Activated gamma-delta T cell treated with Interleukin-2 at 50 U/mL for 16 hours (primary cell): ENCODE data around the gene ATP6V1D.
"Not testable (repeated sequence)": the region's sequence is repeated elsewhere in the genome, so short reads cannot be mapped to it uniquely, and the experiment has no call there.

Experiments used
- DNase-seq: peaks from one replicate; pipeline ENCODE4 v3.0.0-alpha.2; 2020

The ATP6V1D gene

GRCh38 chr14:67365476-67365875 is 5.9 kb upstream of the ATP6V1D start:
- DNase-seq, result no peak

DNA sequence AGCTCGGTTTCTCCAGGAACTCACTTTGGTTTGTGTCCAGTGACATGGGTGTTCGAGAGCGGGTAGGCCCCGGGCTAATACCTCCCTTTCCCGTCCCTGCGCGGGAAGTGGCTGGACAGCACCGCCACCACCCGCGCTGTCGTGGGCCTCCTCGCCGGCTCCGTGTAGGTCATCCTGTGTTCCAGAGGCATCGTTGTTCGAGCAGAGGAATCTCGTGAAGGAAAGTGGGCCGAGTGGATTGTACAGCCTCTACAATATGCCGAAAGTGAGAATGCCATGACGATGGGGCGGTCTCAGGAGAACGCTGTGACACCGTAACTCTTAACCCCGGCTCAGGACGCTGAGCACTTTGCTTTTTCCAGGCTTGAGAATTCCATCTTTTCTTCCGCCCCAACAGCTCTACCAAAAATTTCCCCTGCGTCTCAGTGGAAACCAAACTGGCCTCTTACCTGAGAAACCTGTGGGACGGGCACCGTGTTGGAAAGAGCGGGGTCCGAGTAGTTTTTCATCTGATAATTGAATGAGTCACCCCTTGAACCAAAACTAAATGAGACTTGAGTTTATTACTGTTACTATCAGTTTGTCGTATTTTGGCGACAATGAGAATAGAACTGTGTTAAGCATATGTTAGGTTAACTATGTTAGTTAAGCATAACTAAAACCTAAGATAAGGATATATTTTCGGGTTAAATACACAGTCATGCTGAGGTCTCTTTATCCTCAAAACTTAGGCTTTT is 1.0 kb upstream of the ATP6V1D start:
- DNase-seq, result no peak

GRCh38 chr14:67358924-67359774 is 455 bp downstream of the ATP6V1D start:
- DNase-seq, result no peak

GRCh38 chr14:67357969-67358354 is 1.6 kb downstream of the ATP6V1D start:
- no peak for DNase-seq

GRCh38 chr14:67357186-67357968 is 2.2 kb downstream of the ATP6V1D start:
- DNase-seq, result no peak

DNA sequence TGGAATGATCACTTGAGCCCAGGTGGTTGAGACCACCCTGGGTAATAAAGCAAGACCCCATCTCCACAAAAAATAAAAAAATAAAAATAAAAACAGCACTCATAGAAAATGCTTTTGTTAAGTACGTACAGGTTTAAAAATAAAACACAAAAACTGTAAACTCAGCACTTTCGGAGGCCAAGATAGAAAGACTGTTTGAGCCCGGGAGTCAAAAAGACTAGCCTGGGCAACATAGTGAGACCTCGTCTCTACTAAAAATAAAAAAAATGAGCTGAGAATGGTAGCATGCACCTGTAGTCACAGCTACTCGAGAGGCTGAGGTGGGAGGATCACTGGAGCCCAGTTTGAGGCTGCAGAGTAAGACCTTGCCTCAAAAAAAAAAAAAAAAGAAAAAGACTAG is 7.5 kb downstream of the ATP6V1D start:
- no peak for DNase-seq

- no peak for DNase-seq
These were observed 14.0 kb downstream of the ATP6V1D start for GRCh38 chr14:67345583-67345982.

DNA sequence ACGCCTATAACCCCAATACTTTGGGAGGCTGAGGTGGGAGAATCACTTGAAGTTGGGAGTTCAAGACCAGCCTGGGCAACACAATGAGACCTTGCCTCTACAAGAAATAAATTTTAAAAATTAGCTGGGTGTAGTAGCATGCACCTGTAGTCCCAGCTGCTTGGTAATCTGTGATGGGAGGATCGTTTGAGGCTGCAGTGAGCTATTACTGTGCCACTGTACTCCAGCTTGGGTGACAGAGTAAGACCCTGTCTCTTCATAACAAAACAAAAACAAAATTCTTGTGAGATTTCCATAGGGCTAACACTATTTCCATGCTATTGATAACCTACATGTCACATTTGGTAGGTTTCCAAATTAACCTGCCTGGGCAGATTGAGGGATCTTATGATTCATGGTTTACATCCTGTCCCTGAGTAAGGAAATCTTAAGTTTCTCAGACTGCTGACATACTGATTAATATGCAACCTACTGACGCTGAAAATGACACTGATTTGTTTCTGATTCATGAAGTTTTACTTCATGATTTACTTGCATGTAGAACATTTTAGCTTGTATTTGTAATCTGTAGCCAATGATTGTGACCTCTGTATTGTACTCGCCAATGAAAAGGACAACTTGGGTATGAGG is 15.9 kb downstream of the ATP6V1D start:
- DNase-seq, result no peak

GRCh38 chr14:67341231-67341630 is 18.4 kb downstream of the ATP6V1D start:
- not testable (repeated sequence) for DNase-seq

DNA sequence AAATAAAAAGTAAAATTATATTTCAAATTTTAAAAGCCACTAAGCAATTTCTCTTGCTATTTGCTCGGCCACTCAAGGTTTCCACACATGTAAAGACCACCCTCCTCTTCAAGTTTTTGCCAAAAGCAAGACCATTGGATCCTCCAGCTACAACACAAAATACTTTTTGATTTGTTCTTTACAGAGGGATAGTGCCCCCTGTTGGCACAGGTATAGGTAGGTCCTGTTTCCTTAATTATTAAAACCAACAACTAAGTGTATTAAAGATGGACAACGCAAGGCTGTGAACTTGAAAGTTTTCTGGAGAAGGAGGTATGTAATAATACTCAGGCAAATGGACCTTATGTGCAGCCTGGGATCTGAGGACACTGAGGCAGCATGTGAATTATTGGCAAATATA is 23.8 kb downstream of the ATP6V1D start:
- no peak for DNase-seq

- DNase-seq, result no peak
These were observed 27.1 kb downstream of the ATP6V1D start for GRCh38 chr14:67332468-67332867.

DNA sequence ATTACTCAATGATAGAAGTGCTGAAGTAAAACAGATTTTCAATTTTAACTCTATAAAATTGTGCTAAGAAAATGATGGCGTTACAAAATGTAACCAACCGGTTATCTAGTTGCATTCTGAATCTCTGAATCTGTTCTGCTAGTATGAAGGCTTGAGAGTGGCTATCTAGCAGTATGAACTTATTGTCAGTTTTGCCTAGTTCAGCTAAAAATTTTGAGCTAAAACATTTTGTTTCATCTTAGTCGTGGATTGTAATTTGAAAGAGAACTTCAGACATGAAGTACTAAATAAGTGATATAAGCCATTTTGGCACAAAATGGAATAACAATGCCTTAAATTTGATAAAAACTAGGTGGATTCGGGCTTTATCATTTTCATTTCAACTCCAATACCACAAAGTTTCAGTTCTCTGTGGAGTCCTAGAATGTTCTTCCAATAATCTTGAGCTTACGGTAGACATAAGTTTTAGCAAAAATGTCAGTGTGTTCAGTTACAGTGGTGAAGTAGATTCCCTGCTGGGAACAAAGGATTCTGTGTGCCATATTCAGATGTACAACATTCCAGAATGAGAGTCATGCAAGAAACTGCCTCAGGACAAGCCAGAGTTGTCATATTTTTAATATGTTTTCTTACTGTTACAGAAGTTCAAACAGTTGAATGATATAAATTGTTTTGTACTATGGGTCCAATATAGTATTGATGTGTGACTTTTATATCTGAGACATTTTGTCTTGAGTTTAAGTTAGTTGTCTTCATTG is 28.1 kb downstream of the ATP6V1D start:
- no peak for DNase-seq

- not testable (repeated sequence) for DNase-seq
These were observed 29.9 kb downstream of the ATP6V1D start for GRCh38 chr14:67329666-67330065.

DNA sequence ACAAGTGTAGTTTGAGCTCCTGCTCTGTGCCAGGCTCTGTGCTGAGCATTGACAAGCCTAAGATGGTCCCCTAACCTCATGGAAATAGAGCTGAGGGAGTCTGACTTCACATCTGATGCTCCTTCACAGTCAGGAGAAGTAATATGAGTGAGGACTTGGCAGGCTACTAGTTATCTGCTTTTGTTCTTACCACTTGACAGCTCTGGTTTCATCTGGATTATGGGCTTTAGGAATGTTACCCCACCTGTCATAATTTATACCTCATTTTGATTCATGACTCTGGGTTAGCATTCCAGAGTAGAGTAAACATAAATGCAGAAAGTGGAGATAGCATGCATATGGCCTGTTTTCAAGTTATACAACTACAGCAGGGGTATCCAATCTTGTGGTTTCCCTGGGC is 40.5 kb downstream of the ATP6V1D start:
- no peak for DNase-seq

- DNase-seq, result no peak
These were observed 41.8 kb downstream of the ATP6V1D start for GRCh38 chr14:67317822-67318221.

GRCh38 chr14:67313153-67313552 is 46.5 kb downstream of the ATP6V1D start:
- no peak for DNase-seq

- DNase-seq, result no peak
These were observed 47.7 kb downstream of the ATP6V1D start for GRCh38 chr14:67311868-67312267.
